SH-SY5Y (cell line): Measurements from ENCODE around the gene METTL16.

Experiments
- GATA2 ChIP-seq: IDR thresholded peaks from 2 replicates; pipeline ENCODE4 v1.6.1; 2011; ENCODE audit warnings: mild to moderate bottlenecking, low read depth, low read length
- GATA3 ChIP-seq: IDR thresholded peaks from 2 replicates; pipeline ENCODE4 v1.6.1; 2011; ENCODE audit warnings: low read depth, mild to moderate bottlenecking, low read length, moderate library complexity

The METTL16 gene

GRCh38 chr17:2406903-2407790 lies 104.5 kb downstream of the METTL16 start:
- TF ChIP-seq GATA3: no peak
- TF ChIP-seq GATA2: no peak

- TF ChIP-seq GATA2 (no peak), GATA3 (no peak)
Observed at GRCh38 chr17:2406271-2406902, 105.3 kb downstream of the METTL16 start.

- TF ChIP-seq GATA2 (no peak), GATA3 (no peak)
Observed at GRCh38 chr17:2405247-2405926, 106.3 kb downstream of the METTL16 start.

GRCh38 chr17:2403044-2403443 lies 108.6 kb downstream of the METTL16 start:
- TF ChIP-seq GATA3 (no peak), GATA2 (no peak)

- no peak for TF ChIP-seq GATA2
- TF ChIP-seq GATA3: no peak
Observed at GRCh38 chr17:2402544-2402943, 109.1 kb downstream of the METTL16 start.

- TF ChIP-seq GATA3 (no peak), GATA2 (no peak)
Observed at GRCh38 chr17:2401426-2402221, 110.1 kb downstream of the METTL16 start.

- TF ChIP-seq GATA3: no peak
- no peak for TF ChIP-seq GATA2
Observed at GRCh38 chr17:2400877-2401425, 110.7 kb downstream of the METTL16 start, which contains the start of gene MNT. MNT (minus strand) TSS chr17:2401060; CDS start chr17:2400712, 348 bp downstream.

- no peak for TF ChIP-seq GATA3
- TF ChIP-seq GATA2: no peak
Observed at GRCh38 chr17:2400474-2400866, 111.2 kb downstream of the METTL16 start.

- TF ChIP-seq GATA2 (no peak), GATA3 (no peak)
Observed at GRCh38 chr17:2399572-2400473, 111.9 kb downstream of the METTL16 start.

- TF ChIP-seq GATA2 (no peak), GATA3 (no peak)
Observed at GRCh38 chr17:2398655-2399571, 112.8 kb downstream of the METTL16 start.

- TF ChIP-seq GATA2 (no peak), GATA3 (no peak)
Observed at GRCh38 chr17:2398182-2398581, 113.5 kb downstream of the METTL16 start.
